MV-4-11 (cell line): ENCODE measurements around the gene USP32.
A peak's percentile ranks its signal among the peaks of the same experiment; 100 is the strongest.
"Not testable (repeated sequence)": the region's sequence is repeated elsewhere in the genome, so short reads cannot be mapped to it uniquely, and the experiment has no call there.

ENCODE experiments used
- DNase-seq: peaks from one replicate; lab custom pipeline; 2025; lab: John Stamatoyannopoulos, UW

The USP32 gene

DNA sequence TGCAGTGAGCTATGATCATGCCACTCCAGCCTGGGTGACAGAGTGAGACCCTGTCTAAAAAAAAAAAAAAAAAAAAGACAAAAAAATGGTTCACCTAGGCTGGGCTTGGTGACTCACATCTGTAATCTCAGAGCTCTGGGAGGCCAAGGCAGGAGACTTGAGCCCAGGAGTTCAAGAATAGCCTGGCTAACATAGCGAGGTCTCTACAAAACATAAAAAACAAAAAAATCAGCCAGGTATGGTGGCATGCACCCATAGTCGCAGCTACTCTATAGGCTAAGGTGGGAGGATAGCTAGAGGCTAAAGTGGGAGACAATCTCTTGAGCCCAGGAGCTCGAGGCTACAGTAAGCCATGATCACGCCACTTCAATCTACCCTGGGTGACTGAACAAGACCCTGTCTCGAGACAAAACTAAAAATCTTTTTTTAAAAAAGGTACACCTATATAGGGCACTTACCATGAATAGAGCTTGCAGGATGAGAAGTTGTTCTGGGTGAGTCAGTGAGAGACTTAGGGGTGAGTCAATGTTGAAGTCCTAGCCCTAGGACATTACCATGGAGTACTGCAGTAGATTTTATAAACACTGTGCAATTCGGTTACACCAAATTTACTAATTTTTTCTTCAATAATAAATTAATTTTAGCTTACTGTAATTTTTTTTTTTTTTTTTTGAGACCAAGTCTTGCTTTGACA lies 19.0 kb downstream of the USP32 start:
- no peak for DNase-seq

DNA sequence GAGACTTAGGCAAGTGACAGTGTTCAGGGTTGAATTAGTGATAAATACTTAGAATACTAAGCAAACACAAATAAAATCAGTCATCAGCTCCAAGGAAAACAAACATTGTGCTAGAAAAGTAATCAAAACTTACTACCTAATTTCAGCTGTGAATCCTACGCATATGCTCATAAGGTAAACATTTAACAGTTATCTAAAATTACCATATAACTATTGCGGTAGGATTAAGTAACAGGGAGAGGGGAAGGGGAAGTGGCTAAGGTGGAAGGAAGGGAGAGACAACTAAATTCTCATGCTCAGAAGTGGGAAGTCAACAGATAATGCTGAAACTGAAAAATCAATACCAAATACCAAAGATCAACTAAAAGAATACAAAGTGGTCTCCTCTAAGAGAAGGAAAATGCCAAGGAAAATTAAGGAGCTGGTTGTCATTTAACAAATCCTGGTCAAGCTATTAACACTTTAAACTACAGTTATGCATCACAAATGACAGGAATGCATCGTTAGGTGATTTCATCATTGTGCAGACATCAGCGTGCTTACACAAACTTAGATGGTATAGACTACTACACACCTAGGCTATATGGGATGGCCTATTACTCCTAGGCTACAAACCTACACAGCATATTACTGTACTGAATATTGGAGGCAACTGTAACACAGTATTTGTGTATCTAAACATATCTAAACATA lies 20.0 kb downstream of the USP32 start:
- DNase-seq, result peak; percentile 68

DNA sequence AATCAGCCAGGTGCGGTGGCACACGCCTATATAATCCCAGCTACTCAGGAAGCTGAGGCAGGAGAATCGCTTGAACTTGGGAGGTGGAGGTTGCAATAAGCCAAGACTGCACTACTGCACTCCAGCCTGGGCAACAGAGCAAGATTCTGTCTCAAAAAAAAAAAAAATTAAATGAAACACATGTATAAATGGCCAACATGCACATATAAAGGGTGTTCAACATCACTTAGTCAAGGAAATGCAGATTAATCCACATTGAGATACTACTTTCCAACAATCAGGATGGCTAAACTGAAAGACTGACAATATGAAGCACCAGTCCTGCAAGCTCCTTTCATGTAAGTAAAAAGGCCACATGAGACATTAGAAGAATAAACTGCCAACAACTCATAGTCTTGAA lies 20.5 kb downstream of the USP32 start:
- peak; percentile 40 for DNase-seq

DNA sequence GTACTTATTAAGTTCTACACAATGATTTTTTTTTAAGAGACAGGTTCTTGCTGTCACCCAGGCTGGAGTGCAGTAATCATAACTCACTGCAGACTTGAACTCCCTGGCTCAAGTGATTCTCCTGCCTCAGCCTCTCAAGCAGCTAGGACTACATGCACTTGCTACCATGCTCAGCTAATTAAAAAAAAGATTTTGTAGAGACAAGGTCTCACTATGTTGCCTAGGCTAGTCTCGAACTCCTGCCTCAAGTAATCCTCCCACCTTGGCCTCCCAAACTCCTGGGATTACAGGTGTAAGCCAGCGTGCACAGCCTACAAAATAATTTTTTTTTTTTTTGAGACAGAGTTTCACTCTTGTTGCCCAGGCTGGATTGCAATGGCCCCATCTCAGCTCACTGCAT lies 22.2 kb downstream of the USP32 start:
- no peak for DNase-seq

DNA sequence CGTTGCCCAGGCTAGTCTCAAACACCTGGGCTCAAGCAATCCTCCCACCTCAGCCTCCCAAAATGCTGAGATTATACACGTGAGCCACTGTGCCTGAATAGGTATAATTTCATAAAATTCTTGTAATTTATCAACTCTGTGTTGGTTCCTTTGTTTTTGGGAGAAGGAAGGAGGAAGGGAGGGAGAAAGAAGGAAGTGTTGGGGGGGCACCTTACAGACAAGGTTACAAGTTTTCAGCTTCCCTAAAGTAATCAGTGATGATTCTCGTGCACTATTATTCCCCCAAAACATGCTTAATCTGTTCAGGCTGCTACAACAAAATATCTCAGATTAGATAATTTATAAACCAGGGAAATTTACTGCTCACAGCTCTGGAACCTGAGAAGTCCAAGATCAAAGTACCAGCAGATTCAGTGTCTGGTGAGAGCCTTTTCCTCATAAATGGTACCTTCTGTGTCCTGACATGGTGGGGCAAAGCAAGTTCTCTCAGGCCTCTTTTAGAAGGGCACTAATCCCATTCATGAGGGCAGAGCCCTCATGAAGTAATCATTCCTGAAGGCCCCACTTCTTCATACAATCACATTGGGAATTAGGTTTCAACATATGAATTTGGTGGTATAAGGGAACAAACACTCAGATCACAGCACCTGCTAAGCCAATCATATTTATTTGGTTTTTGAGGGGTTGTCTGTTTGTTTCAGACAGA lies 28.1 kb downstream of the USP32 start:
- no peak for DNase-seq

DNA sequence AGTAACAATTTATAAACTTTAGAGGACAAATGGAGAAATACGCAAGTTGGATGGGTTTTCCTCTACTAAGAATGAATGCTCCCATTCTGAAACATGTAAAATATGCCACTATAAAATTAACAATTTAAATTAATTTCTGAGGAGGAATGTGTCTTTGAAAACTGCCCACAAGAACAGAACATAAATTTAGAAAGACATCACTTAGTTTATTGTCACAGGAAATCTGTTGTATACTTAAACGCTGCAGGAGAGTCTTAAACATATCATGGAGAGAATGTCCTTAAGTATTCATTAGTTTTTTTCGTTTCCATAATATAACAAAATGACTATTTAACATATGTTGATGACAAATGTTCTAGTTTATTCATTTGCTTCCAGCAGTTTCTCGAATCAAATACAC lies 29.6 kb downstream of the USP32 start:
- no peak for DNase-seq

DNA sequence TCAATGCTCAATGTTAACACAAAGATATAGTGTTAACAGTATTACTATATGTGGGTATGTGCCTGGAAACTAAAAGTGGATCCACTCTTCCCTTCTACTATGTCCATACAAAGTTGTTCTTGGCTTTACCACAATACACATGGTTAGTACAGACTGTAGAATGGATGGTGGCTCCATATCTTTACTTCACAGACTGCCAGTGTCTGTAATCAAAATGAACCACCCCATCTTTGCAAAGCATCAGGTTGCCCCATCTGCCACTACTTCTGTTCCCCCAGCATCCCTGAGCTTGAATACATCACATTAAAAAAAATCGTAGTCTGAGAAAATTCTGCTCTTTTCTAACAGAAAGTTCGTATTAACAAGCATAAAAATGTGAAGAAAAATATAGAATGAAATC lies 30.0 kb downstream of the USP32 start:
- no peak for DNase-seq

DNA sequence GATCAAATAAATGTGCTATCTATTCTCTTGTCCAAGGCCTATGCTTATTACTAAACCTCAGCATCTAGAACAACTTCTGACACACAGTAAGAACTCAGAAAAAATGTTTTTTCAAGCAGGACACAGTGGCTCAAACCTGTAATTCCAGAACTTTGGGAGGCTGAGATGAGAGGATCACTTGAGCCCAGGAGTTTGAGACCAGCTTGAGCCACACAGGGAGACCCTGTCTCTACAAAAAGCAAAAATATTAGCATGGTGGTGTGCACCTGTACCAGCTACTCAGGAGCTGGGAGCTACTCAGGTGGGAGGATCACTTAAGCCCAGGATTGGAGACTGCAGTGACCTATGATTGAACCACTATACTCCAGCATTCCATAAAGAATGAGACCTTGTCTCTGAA lies 32.5 kb downstream of the USP32 start:
- no peak for DNase-seq

DNA sequence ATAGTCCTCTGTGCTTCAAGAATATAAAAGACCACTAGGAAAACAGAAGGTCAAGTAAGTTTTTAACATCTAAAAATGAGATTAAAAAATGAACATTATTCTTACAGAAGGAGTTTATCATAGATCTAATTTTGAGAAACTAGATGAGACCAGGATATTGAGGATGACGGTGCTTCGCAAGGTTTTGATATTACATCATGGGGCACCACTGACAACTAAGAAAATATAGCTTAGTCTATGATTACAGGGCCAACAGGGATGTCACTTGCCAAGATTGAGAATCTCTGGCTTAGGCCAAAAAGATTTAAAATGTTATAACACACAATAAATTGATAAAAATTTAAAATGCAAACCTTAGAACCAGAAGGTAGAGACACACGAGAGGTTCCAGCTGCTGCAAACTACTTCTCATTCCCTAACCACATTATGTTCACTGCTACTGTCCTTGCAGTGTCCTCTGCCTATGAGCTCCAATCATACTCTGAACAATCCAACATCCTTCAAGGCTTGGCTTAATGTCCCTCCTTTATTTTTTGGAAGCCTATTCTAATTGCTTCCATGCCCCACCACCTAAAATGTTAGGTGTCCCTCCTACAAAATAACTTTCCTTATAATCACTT lies 33.2 kb downstream of the USP32 start:
- DNase-seq, result no peak

DNA sequence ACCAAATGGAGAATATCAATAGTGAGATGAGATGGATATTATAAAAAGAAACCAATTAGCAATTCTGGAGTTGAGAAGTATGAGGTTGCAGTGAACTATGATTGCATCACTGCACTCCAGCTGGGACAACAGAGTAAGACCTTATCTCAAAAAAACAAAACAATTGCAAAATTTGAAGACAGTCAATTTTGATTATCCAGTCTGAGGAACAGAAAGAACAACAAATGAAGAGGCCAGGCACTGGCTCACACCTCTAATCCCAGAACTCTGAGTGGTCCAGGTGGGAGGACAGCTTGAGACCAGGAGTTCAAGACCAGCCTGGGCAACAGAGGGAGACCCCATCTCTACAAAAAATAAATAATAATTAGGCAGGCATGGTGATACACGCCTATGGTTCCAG lies 35.0 kb downstream of the USP32 start:
- peak; percentile 25 for DNase-seq

DNA sequence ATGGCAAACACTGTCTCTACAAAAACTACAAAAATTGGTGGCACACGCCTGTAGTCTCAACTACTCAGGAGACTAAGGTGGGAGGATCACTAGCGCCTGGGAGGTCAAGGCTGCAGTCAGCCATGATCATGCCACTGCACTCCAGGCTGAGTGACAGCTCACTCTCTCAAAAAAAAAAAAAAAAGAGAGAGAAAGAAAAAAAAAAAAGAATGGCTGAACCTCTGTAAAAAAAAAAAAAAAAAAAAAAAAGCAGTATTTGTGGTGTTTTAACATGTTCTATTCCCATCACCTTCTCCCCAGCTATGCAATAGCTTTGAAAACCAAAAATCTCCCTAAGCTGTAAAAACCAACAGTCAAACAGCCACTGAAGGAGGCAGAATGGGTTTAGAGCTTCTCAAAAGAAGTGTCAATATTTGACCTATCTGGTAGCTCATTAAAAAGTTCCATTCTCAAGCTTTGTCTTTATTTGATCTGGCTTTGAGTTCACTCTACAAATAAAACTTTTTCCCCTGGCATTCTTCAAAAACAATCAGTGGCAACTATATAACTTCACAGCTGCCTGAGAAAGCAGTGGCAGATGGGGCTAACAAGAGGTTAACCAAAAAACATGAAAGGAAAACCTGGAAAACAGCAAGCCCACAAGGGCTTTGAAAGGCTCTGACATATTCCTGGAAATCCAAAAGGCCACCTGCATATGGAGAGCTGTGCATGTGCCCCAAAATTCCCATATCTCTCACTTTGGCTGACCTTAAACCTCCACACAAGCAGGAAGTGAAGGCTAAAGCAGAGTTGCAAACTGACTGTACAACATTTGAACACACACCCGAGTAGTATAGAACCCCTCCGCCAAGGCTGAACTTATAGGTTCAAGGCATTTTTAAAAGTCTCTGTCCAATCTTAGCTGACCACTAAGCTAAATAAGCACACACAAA lies 36.0 kb downstream of the USP32 start:
- DNase-seq, result no peak

DNA sequence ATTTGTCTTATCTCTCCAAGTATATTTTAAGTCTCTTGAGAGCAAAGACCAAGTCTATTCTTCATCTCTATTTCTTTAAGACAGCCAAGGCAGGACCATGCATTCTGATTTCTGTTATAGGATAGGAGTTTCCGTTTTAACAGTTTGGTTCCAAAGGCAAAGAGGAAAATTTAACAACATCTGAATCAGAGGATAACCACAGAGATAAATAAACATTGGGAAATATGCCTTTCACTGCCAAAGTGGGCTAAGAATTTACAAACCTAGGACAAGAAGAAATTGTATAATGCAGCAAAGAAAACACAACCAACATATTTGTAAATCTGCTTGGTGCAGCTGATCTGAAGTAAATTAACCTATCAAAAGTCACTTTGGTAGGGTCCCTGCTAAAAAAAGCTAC lies 37.7 kb downstream of the USP32 start:
- no peak for DNase-seq

DNA sequence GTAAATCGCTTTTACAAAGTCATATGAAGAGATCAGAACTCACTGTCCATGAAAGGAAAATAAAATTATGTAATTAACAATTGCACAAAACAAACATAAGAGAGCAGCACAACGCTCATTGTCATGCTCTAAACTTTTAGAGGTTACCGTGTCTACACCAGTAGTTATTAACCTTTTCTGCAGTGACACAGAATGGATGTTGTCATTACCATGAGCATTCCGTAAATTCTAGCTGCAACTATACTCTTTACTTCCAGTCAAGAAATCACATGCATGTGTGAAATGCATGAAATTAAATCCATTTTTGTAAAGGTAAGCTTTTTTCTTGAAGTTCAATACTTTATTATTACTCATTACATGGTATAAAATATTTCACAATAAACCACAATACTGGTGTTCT lies 38.2 kb downstream of the USP32 start:
- DNase-seq, result no peak

DNA sequence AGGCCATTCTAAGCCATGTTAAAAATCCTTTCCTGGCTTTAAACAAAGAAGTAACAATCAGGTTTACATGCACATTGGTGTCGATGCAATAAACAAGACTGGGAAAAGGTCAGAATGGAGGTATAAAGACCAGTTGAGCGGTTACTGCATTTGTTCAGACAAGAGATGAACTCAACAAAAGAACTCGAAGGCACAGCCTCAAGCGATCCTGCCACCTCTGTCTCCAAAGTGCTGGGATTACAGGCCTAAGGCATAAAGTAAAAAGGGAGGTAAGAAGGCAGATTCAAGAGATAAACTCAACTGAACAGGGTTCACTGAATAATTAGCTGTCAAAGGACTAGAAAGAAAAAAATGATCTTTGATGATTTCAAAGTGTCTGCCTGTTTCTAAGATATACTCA lies 39.4 kb downstream of the USP32 start:
- DNase-seq, result no peak

DNA sequence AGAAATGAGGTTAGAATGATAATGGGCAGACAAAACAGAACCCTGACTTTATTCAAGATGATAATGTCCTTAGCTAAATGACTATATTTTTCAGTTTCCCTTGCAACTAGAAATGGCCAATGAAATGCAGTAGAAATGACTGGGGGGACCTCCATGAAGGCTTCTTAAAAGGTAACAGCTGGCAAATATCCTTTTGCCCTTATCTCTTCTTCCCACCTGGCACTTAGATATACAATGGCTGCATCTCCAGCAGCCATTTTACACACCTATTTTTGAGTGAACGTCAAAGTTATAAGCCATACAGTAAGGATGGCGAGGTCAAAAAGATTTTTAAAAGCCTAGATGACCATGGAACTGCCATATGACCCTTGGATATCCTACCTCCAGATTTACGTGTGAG lies 39.9 kb downstream of the USP32 start:
- DNase-seq, result no peak

DNA sequence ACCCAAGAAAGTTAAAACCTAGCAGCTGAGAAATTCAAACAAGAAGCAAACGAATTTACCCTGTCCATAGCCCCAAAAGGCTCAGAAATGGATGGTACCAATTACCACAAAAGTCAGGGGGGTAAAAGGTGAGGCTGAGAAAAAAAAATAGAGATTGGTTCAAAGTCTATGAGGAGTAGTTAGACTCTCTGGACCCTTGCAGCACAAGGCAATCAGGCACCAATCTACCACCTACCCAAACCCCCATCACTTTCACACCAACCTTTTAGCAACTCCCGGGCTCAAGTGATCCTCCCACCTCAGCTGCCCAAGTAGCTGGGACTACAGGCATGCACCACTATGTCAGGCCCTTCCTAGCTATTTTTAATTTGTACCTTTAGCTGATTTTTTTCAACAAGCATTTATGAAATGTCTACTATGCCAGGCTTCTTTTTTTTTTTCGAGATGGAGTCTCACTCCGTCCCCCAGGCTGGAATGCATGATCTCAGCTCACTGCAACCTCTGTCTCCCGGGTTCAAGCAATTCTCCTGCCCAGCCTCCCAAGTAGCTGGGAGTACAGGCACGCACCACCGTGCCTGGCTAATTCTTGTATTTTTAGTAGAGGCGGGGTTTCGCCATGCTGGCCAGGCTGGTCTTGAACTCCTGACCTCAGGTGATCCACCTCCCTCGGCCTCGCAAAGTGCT lies 40.8 kb downstream of the USP32 start:
- no peak for DNase-seq

DNA sequence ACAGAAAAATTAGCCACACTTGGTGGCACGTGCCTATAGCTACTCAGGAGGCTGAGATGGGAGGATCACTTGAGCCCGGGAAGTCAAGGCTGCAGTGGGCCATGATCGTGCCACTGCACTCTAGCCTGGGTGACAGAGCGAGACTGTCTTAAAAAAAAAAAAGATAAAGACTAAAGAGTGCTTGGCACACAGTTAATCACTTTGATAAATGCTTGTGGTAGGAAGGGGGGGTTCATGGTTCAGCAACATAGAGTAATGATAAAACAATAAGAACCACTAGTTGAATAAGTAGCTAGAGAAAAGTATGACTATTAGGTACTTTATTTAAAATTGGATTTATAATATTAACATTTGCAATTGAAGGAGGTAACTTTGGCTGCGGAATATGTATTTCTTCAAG lies 43.3 kb downstream of the USP32 start:
- DNase-seq, result no peak

DNA sequence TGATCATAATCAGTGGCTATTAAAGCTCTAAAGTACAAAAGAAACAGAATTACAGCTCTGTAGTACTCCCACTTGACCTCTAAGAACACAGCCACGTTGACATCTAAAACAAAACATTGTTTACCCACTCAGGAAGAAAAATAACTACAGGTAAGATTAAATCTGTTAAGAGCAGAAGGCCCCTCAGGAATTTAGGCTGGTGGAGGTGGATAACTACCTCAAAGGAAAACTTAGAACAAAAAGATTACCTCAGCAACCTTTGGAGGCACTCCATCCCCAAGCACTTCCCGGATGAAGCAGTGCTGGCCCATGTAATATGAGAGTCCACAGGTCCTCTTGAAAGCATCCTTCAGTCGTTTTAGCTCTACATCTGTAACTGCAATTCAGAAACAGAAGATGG lies 46.7 kb downstream of the USP32 start:
- DNase-seq, result no peak

DNA sequence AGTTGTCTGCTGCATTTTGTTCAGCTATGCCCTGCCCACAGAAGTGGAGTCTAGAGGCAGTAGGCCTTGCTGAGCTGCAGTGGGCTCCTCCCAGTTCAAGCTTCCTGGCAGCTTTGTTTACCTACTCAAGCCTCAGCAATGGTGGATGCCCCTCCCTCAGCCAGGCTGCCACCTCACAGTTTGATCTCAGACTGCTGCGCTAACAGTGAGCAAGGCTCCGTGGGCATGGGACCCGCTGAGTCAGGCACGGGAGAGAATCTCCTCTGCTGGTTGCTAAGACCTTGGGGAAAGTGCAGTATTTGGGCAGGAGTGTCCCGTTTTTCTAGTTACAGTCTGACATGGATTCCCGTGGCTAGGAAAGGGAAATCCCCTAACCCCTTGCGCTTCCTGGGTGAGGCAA lies 49.4 kb downstream of the USP32 start:
- not testable (repeated sequence) for DNase-seq

DNA sequence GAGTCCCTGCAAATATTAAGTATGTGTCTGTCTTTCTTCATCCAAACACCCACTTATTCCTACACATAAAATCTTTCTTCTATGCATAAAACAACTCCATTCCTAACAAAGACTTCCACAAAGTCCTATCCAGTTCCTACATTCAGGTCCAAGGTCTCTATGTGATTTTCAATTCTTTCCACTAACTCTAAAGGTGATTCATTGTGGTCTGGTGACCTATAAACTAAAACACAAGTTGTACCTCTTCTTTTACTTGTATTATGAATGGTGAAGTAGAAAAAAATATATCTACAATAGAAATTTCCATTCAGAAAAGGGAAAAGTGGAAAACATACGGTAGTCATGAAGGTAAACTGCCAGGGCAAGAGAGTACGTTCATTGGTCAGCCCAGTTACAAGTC lies 56.6 kb downstream of the USP32 start:
- DNase-seq, result no peak

DNA sequence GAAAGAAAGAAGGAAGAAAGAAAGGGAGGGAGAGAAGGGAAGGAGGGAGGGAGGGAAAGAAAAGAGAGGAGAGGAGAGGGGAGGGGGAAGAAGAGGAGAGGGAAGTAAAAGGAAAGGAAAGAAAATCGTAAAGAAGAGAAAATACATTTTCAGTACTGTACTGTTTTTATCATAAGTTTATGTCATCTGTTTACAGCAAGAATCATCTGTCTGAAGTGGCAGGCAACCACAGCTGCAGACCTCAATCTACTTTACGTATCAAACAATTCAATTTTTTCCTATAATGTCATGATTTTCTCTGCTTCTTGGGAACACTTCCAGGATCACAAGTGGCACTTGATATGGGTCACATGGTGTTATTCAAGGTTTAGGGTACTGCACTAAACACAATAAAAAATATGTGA lies 58.3 kb downstream of the USP32 start:
- DNase-seq, result no peak
